SK-N-SH (cell line): ENCODE measurements around the gene ARID2. TPM values are rescaled to one million over a fixed set of nuclear protein-coding genes. Genes with fewer than 3 reads are reported as not detected.

Experiments used
- CTCF ChIA-PET: fragments of 300-600, 350-600 bp; formaldehyde crosslinking; extraction: SDS; loops from one replicate; lab custom pipeline; 2021; lab: Yijun Ruan, JAX
- POLR2A ChIA-PET: fragments of 350-600 bp; sonication (Branson Sonifier 250); formaldehyde crosslinking; extraction: SDS; loops from one replicate; lab custom pipeline; 2020; ENCODE audit warnings: antibody characterized with exemption, inconsistent platforms; lab: Yijun Ruan, JAX
- DNase-seq: peaks from one replicate; pipeline ENCODE4 v3.0.0; 2012
- H2AFZ ChIP-seq: fragments of 200-600 bp; sonication (generic); 2 replicates; pipeline ENCODE4 v1.8.1; 2016; ENCODE audit warnings: antibody characterized with exemption, mild to moderate bottlenecking, low read depth
- H3F3A ChIP-seq: fragments of 200-600 bp; sonication (generic); replicated peaks from 2 replicates; pipeline ENCODE3; 2016; ENCODE audit warnings: antibody characterized with exemption, mild to moderate bottlenecking; ENCODE audit not compliant: insufficient read depth
- H3K27ac ChIP-seq, 2 experiments: fragments of 200-500 bp in 1 of 2; fragments of 200-600 bp in 1 of 2; sonication (Bioruptor generic) in 1 of 2; sonication (generic), shearing (Covaris generic) in 1 of 2; 2 replicates each; pipeline versions ENCODE4 v1.5.1 to v1.6.1; 2014 to 2016; ENCODE audit warnings: low read depth in 2 of 2, inconsistent platforms in 1 of 2, low read length in 1 of 2, mild to moderate bottlenecking in 1 of 2, mixed read lengths in 1 of 2
- H3K27me3 ChIP-seq: fragments of 200-600 bp; sonication (generic), shearing (Covaris generic); 2 replicates; pipeline ENCODE4 v1.6.1; 2016; ENCODE audit warnings: mixed run types; ENCODE audit not compliant: insufficient read depth
- H3K36me3 ChIP-seq, 2 experiments: fragments of 200-500 bp in 1 of 2; fragments of 200-600 bp in 1 of 2; sonication (Bioruptor generic) in 1 of 2; sonication (generic) in 1 of 2; replicated peaks in 1 of 2; 2 replicates each; pipeline versions ENCODE3 to v1.5.1; 2014 to 2016; ENCODE audit warnings: low read length in 1 of 2, mild to moderate bottlenecking in 1 of 2; ENCODE audit not compliant: insufficient read depth in 2 of 2, control insufficient read depth in 1 of 2
- H3K4me1 ChIP-seq, 2 experiments: fragments of 200-500 bp in 1 of 2; fragments of 200-600 bp in 1 of 2; sonication (Bioruptor generic) in 1 of 2; sonication (generic), shearing (Covaris generic) in 1 of 2; 2 replicates each; pipeline versions ENCODE4 v1.5.1 to v1.6.1; 2014 to 2016; ENCODE audit warnings: low read depth in 1 of 2, low read length in 1 of 2, mixed run types in 1 of 2; ENCODE audit not compliant: insufficient read depth in 2 of 2, control insufficient read depth in 1 of 2
- H3K4me2 ChIP-seq: fragments of 200-600 bp; sonication (generic), shearing (Covaris generic); 2 replicates; pipeline ENCODE4 v1.6.1; 2017; ENCODE audit warnings: mixed run types
- H3K4me3 ChIP-seq, 2 experiments: fragments of 200-500 bp in 1 of 2; fragments of 200-600 bp in 1 of 2; sonication (Bioruptor generic) in 1 of 2; sonication (generic), shearing (Covaris generic) in 1 of 2; 2 replicates each; pipeline versions ENCODE4 v1.5.1 to v1.8.1; 2014 to 2016; ENCODE audit warnings: low read depth in 2 of 2, inconsistent platforms in 1 of 2, low read length in 1 of 2, mild to moderate bottlenecking in 1 of 2, mixed read lengths in 1 of 2, moderate library complexity in 1 of 2
- H3K79me2 ChIP-seq: fragments of 200-600 bp; sonication (generic); 2 replicates; pipeline ENCODE4 v1.8.1; 2017; ENCODE audit warnings: mild to moderate bottlenecking; ENCODE audit not compliant: insufficient read depth
- H3K9ac ChIP-seq: fragments of 200-600 bp; sonication (generic); 2 replicates; pipeline ENCODE4 v1.6.1; 2017; ENCODE audit warnings: mixed run types
- H3K9me2 ChIP-seq: fragments of 200-600 bp; sonication (generic); 2 replicates; pipeline ENCODE4 v1.6.1; 2017; ENCODE audit warnings: mixed run types
- H3K9me3 ChIP-seq: fragments of 200-600 bp; sonication (generic); 2 replicates; pipeline ENCODE4 v1.6.1; 2017; ENCODE audit warnings: mixed run types, mild to moderate bottlenecking, moderate library complexity
- H4K20me1 ChIP-seq: fragments of 200-600 bp; sonication (generic); 2 replicates; pipeline ENCODE4 v1.6.1; 2017; ENCODE audit warnings: mild to moderate bottlenecking, mixed run types; ENCODE audit not compliant: insufficient read depth
- EZH2phosphoT487 ChIP-seq: fragments of 200-600 bp; sonication (generic); IDR thresholded peaks from 2 replicates; pipeline ENCODE4 v1.6.1; 2017; ENCODE audit warnings: low read depth, mixed run types, mild to moderate bottlenecking, antibody characterized with exemption, moderate library complexity, borderline replicate concordance
- FOXJ3 ChIP-seq: sonication (generic); formaldehyde crosslinking; IDR thresholded peaks from 2 replicates; pipeline ENCODE4 v1.5.1; 2020; ENCODE audit warnings: mild to moderate bottlenecking, missing genetic modification reagents
- FOXM1 ChIP-seq: IDR thresholded peaks from 2 replicates; pipeline ENCODE4 v1.4.0; 2012; ENCODE audit warnings: low read depth, mild to moderate bottlenecking
- GABPA ChIP-seq: IDR thresholded peaks from 2 replicates; pipeline ENCODE4 v1.4.0; 2012; ENCODE audit warnings: low read depth, mild to moderate bottlenecking
- GATA2 ChIP-seq: sonication (generic); formaldehyde crosslinking; IDR thresholded peaks from 2 replicates; pipeline ENCODE4 v1.5.0; 2020; ENCODE audit warnings: mild to moderate bottlenecking, missing genetic modification reagents
- JUND ChIP-seq: IDR thresholded peaks from 2 replicates; pipeline ENCODE4 v1.4.0; 2012
- MEF2A ChIP-seq: IDR thresholded peaks from 2 replicates; pipeline ENCODE4 v1.4.0; 2012; ENCODE audit warnings: low read depth, borderline replicate concordance
- NRF1 ChIP-seq: IDR thresholded peaks from 2 replicates; pipeline ENCODE4 v1.6.1; 2012; ENCODE audit warnings: low read depth, mild to moderate bottlenecking, low read length
- RAD21 ChIP-seq: IDR thresholded peaks from 2 replicates; pipeline ENCODE4 v1.6.1; 2012; ENCODE audit warnings: mild to moderate bottlenecking, low read length
- RCOR1 ChIP-seq: fragments of 150-350 bp; IDR thresholded peaks from 2 replicates; pipeline ENCODE4 v1.6.1; 2017; ENCODE audit warnings: antibody characterized with exemption, low read length
- SIN3A ChIP-seq: IDR thresholded peaks from 2 replicates; pipeline ENCODE4 v1.6.1; 2012; ENCODE audit warnings: low read depth, mild to moderate bottlenecking, low read length, moderate library complexity, borderline replicate concordance
- SMC3 ChIP-seq: IDR thresholded peaks from 2 replicates; pipeline ENCODE4 v1.6.1; 2012; ENCODE audit warnings: low read depth, low read length, improper control_type of control experiment
- TAF1 ChIP-seq: IDR thresholded peaks from 2 replicates; pipeline ENCODE4 v1.6.1; 2012; ENCODE audit warnings: low read depth, mild to moderate bottlenecking, low read length, moderate library complexity, borderline replicate concordance
- USF1 ChIP-seq: IDR thresholded peaks from 2 replicates; pipeline ENCODE4 v1.4.0; 2012; ENCODE audit warnings: low read depth, borderline replicate concordance
- ZBTB33 ChIP-seq: IDR thresholded peaks from 2 replicates; pipeline ENCODE4 v1.4.0; 2012; ENCODE audit warnings: low read depth, borderline replicate concordance
- WGBS: methylation state at CpG from one replicate; pipeline ENCODE4 v1.1.6; 2017; ENCODE audit warnings: low lambda C conversion rate; 5-methylcytosine and 5-hydroxymethylcytosine counted together
- polyA plus RNA-seq, 3 experiments: library from polyadenylated mRNA; depleted of rRNA; stranded (reverse); fragments of >200 nt; gene quantifications; 2 replicates each; pipeline ENCODE4 v1.2.3, GENCODE V29; 2012
- TF ChIP-seq, protein P1 (sequence below): IDR thresholded peaks from 2 replicates; pipeline ENCODE4 v1.4.0; 2012; ENCODE audit warnings: low read depth
- TF ChIP-seq, protein P2 (sequence below): fragments of 150-350 bp; IDR thresholded peaks from 2 replicates; pipeline ENCODE4 v1.6.1; 2017; ENCODE audit warnings: antibody characterized with exemption, low read length, low read depth, borderline replicate concordance

ARID2 gene
- polyA plus RNA-seq, 1 of the 3 experiments (the other 2 are of a cell fraction), result 5.9 TPM

DNA sequence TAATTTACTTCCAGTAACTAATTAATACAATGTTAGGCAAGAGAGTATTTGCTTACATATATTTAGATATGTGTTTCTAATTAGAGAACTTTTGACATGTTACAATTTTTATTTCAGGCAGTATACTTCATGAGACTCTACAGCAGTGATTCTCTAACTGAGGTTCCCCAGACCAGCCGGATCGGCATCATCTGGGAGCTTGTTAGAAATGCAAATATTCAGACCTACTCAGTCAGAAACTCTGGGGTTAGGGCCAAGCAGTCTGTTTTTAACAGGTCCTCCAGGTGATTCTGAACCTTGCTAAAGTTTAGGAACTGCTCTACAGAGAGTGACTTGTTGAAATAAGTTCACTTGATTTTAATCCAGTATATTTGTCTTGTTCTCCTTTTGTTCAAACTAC, 46.5 kb downstream of the ARID2 start:
- H3K36me3 ChIP-seq, result peaks cover 0 to 2% of the 10 kb centered on the region in 2 experiments
- no peaks in the 10 kb centered on the region for H3K27me3 ChIP-seq
- peaks cover 8% of the 10 kb centered on the region for H4K20me1 ChIP-seq
- TF ChIP-seq SMC3, result no peak
- TF ChIP-seq EZH2phosphoT487, result no peak
- TF ChIP-seq, protein P1, sequence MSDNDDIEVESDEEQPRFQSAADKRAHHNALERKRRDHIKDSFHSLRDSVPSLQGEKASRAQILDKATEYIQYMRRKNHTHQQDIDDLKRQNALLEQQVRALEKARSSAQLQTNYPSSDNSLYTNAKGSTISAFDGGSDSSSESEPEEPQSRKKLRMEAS, result no peak
- no peak for TF ChIP-seq NRF1
- TF ChIP-seq, protein P2, sequence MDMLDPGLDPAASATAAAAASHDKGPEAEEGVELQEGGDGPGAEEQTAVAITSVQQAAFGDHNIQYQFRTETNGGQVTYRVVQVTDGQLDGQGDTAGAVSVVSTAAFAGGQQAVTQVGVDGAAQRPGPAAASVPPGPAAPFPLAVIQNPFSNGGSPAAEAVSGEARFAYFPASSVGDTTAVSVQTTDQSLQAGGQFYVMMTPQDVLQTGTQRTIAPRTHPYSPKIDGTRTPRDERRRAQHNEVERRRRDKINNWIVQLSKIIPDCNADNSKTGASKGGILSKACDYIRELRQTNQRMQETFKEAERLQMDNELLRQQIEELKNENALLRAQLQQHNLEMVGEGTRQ, result no peak
- no peak for TF ChIP-seq RAD21
- TF ChIP-seq GABPA, result no peak
- no peak for TF ChIP-seq ZBTB33
- no peak for TF ChIP-seq USF1
- no peak for TF ChIP-seq RCOR1
- no peak for TF ChIP-seq MEF2A
- no peak for TF ChIP-seq TAF1
- TF ChIP-seq GATA2 (CRISPR knock-in tag), result no peak
- TF ChIP-seq FOXJ3 (CRISPR knock-in tag), result no peak
- TF ChIP-seq JUND, result no peak
- TF ChIP-seq SIN3A, result no peak
- no peak for TF ChIP-seq FOXM1
- H3K4me1 ChIP-seq, result peaks cover 0 to 6% of the 10 kb centered on the region in 2 experiments; a peak in 2 of 4 replicates
- no peaks in the 10 kb centered on the region for H3K9me2 ChIP-seq
- H3K4me3 ChIP-seq, result no peak overlapping the region
- WGBS, result 81% methylated on average over 2 of the region's 2 CpGs
- H3F3A ChIP-seq, result peaks cover 3% of the 10 kb centered on the region
- ChIA-PET POLR2A (no interaction called here), CTCF (interaction anchor here (0.7 to 3.1 kb wide), 4 partner anchors 14 to 46 kb away, joined by 3 to 20 read pairs (median 4); partner anchors contain the start of gene ARID2)
- no peak overlapping the region for H2AFZ ChIP-seq
- H3K79me2 ChIP-seq, result peaks cover 63% of the 10 kb centered on the region
- H3K4me2 ChIP-seq, result no peak overlapping the region
- H3K27ac ChIP-seq, result no peak overlapping the region
- DNase-seq, result no peak
- H3K9me3 ChIP-seq, result no peaks in the 10 kb centered on the region
- no peak overlapping the region for H3K9ac ChIP-seq
